ENCODE measurements around the gene TIMM22.

DNA sequence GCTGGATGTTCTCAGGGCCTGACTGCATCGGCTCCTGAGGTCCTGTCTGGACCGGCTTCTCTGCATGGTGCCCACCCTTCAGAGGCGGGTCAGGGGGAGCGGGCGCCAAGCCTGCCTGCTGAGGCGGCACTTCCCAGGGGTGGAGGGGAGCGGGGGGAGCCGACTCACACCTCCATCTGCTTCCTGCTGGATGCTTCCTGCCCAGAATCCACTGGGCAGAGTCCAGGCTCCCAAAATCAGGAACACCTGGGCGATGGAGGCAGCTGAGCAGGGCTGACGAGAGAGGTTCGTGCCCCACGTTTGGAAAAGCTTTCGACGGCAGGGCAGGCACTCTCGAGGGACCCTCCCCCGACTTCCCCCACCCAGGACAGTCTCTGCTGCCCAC, 42.2 kb downstream of the TIMM22 start:
- TF ChIP-seq, protein P1, sequence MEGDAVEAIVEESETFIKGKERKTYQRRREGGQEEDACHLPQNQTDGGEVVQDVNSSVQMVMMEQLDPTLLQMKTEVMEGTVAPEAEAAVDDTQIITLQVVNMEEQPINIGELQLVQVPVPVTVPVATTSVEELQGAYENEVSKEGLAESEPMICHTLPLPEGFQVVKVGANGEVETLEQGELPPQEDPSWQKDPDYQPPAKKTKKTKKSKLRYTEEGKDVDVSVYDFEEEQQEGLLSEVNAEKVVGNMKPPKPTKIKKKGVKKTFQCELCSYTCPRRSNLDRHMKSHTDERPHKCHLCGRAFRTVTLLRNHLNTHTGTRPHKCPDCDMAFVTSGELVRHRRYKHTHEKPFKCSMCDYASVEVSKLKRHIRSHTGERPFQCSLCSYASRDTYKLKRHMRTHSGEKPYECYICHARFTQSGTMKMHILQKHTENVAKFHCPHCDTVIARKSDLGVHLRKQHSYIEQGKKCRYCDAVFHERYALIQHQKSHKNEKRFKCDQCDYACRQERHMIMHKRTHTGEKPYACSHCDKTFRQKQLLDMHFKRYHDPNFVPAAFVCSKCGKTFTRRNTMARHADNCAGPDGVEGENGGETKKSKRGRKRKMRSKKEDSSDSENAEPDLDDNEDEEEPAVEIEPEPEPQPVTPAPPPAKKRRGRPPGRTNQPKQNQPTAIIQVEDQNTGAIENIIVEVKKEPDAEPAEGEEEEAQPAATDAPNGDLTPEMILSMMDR (conservative IDR thresholded peaks at IDR 0.05; ENCODE audit: low read depth, low read length) = no peak
- TF ChIP-seq EZH2 (IDR thresholded peaks at IDR 0.05; ENCODE audit: borderline replicate concordance, low read depth, low read length, poor library complexity, severe bottlenecking) = no peak

Data from A673 (cell line).